GM21717 (cell line): ENCODE data around the gene PHAF1.

Experiments
- ATAC-seq: cut with Tn5 transposase; IDR thresholded peaks from one replicate; pipeline ENCODE4 v1.9.1; 2021; ENCODE audit warnings: mild to moderate bottlenecking, moderate library complexity; ENCODE audit not compliant: unreplicated experiment

The PHAF1 gene

DNA sequence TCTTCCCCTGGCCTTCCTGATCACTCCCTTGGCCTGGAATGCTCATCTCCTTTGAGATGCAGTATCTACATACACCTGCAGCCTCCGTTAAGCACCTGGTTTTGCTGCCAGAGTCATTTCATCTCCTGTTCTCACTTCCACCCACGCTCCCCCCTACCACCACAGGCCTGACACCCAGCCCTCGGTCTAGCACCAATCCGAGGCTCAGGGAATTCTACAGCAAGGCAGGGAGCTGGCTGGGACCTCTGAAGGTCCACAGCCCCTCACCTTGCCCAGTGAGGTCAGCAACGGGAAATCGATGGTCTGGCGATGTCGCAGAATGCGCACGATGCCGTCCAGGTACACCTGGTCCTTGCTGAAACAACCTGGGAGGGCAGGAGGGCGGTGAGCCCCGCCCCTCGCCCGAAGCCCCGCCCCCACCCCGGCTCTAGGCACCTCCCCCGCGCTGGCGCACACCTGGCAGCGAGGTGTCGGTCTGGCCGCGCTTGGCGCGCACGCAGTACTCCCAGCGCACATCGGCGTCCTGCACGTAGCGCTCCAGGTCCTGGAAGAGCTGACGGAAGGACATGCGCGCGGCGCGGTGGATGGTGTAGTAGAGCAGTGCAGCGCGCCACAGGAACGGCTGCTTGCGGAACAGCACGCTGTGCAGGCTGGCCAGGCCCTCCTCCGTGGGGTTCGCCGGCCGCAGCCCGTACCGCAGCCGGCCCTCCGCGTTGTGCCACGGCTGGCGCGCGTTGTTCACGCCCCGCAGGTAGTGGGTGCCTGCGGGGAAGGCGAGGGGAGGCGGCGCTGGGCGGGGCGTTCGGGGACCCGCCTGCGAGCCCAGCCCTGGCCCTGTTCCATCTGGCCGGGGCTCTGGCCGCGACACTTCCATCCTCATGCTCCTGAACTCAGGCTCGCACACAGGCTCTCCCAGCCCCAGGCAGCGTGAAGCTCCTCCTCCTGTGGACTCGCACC lies 68.3 kb downstream of the PHAF1 start:
- ATAC-seq: no peak

DNA sequence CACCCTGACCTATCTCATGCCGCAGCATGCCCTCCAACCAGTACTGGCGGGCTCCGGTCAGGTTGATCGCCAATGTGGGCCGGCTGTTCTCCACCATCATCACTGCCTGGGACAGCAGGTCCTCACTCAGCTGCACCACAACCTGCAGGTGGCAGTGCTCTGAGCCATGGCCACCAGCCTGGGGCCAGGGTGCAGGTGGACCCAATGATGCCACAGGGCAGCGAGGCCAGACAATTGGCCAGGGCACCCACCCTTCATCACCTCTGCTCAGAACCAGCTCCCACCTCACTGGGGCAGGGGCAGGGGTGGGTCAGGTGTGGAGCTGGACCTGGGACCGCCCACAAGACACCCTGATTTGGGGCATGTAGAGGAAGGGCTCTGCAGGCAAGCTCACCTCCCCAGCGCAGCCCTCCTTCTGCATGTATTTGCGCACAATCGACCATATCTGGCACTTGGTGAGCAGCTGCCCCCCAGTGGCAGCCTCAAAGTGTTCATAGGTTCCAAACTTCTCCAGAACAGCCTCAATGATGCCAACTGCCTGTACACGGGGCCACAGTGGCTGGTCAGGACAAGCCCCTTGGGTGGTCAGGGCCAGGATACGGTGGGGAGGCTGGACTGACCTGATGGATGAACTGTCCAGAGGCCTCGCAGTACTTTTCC lies 69.8 kb downstream of the PHAF1 start:
- ATAC-seq: no peak

DNA sequence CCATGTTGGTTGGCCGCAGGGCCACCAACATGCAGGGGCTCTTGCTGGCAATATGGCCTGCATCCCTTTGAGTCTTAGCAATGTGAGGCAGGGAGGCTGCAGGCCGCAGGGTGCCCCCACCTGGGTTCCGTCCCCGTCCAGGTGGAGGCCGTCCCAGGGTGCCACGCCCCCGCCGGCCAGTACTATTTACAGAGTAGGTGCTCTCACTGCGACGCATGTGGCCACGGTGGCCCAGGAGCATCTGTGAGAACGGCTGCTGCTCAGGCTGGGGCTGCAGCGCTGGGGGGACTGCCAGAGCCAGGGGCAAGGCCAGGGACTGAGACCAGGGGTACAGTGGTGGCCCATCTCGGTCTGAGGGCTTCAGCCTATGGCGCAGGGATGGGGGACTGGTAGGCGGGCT lies 70.4 kb downstream of the PHAF1 start:
- ATAC-seq: no peak

DNA sequence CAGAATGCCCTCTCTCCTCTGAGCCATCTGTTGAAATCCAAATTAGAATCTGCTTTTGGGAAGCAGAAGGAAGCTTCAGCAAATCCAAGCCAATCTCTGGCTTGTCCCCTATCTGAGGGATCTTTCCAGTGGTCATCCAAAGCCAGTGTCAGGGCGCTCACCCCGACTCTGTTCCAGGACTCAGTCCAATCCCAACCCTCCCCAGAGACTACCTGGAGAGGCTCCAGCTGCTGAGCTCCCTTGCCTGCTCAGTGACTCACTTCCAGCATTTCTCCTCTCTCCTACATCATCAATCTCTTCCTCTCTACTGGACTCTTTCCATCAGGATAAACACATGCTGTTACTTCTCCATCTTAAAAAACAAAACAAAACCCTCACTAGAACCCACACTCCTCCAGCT lies 71.6 kb downstream of the PHAF1 start:
- no peak for ATAC-seq

DNA sequence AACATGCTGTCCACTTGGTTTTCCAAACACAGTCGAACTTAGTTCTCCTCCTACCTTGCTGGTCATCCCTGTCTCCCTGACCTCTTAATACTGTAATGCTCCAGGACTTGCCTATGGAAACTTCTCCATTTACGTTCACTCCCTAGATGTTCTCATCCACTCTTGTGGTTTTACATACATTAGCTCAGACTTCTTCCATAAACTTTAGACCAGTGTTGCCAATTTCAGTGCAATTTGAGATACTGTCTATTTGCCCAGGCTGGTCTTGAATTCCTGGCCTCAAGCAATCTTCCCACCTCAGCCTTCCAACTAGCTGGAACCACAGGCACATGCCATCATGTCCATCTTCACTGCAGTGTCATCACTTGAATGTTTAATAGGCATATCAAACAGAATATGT lies 72.5 kb downstream of the PHAF1 start:
- ATAC-seq: no peak

DNA sequence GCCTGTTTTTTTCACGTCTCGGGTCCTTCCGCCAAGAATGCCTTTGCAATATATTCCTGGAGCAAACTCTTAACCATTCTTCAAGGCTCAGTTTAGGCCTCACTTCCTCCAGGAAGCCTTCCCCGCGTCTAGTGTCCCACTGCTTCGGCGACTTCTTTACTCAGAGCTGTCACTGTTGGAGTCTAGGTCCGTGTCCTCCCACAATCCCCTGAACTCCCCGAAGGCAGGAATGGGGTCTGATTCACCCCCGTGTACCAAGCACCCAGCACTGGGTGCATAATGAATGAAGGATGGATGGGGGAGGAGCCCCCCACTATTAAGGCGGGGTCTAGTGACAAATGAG lies 73.5 kb downstream of the PHAF1 start:
- ATAC-seq: no peak

DNA sequence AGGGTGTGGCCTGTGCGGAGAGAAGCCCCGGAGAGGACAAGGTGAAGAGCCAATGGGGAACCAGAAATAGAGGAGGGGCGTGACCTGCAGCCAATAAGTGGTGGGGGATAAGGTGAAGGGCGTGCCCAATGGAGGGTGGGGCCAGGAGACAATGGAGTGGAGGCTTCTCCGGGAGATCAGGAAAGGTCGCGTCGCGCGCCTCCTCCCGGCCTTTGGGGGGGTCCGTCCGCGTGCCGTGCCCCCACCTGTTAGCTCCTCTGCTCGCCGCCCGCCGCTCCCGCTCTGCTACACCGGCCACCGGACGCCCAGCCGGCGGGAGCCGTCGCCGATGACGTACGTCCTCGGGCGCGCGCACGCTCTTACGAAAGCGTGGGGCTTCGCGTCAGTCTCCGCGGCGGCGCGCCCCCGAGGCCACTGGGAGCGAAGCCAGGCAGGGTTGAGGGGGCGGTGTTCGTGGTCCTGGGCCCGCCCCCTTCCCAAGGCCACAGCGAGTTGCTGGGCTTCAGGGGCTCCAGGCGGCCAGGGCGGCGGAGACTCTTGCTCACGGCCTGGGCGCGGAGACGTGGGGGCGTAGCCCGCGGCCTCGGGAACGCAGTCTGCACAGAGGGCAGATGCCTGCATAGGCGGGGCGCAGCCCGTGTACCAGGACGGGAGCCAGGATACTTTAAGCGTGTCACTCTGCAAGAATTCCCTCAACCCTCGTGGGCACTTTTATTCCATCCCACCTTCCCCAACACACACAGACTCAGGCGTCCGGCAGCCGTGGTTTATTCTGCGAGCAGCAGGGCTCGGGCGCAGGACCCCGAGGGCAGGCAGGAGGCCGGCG lies 74.1 kb downstream of the PHAF1 start, which contains the start of gene MATCAP1:
Gene MATCAP1 (minus strand): TSS at position 337 of the 826 bp plus-strand sequence. CDS start 3,353 bp downstream, outside the sequence.
- peak; percentile 86 for ATAC-seq

DNA sequence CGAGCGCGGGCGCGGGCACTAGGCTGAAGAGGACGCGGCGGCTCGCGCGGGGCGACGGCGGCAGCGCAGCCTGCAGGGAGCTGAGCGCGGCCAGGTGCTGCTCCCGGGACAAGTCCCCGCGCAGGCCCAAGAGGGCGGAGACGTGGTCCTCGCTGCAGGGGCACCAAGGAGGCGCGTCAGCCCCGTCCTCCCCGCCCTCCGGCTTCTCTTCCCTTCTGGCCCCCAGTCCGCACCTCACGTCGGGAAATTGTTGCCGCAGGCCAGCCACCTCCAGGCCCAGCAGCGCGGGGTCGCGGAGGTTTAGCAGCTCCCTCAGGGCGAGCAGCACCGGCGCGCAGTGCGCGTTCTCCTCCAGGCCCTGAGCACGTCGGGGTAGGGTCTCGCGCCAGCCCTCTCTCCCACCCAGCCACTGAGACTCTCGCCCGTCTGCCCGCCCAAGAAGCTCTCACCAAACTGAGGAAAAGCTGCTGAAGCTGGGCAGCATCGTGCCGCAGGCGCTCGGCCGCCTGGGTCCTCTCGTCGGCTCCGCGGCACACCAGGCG lies 74.8 kb downstream of the PHAF1 start:
- no peak for ATAC-seq

DNA sequence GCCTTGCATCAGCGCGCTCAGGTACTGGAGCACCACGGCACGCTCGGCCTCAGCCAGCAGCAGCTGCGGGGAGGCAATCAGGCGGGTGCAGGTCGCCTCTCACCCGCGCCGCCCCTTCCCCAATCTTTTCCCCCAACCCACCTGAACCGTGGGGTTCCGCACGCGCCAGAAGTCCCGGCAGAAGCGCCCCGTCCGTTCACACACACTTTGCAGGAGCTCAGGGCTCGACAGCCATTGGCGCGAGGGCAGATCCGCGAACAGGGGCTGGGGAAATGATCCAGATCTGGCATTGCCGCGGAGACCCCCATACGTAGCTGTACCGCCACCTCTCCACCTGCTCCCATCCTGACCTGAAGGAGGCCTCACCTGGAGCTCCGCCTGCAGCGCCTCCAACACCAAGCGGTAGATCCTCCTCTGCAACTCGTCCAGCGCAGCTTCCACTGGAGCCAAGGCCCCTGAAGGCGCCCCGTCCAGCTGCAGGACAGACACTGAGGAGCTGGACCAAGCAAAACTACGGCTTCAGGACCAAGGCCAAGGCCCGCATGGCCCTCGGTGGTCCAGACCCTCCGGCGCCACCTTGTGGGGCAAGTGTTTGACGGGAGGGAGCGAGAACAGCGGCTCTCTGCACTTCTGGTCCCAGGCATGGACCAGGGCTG lies 75.4 kb downstream of the PHAF1 start:
- ATAC-seq: no peak

DNA sequence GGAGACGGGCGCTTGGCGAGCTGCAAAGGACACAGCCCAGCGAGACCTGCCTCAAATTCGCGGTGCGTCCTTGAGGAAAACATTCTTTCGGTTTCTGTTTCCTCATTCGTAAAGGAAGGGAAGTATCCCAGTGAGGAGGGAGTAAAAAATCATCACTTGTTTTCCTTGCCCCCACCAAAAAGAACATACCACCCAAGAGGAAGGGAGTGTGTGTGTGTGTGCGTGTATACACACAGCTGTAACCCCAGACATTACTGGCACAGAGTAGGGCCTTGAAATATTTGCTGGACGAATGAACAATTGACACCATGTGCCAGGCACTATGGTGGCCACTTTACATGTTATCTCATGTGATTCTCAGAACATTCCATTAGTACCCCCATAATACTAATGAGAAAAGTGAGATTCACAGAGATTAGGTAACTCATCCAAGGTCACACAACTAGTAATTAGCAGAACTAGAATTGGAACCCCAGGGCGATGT lies 76.0 kb downstream of the PHAF1 start:
- no peak for ATAC-seq

DNA sequence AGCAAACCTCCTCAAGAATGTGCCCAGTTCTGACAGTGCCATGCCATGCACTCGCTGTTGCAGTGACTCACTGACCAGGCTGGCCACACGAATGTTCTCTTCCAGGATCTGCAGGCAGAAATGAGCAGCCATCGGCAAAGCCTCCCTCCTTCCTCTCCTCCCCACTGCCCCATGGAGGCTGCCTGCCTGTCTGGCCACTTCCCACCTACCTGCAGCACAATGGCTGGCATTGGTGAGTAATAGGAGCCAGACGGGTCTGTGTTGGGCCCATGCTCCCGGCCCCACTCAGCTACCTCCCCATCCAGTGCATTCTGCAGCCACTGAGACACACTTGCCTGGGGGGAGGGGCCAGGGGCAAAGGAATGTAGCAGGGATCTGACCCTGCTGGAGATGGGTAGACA lies 76.8 kb downstream of the PHAF1 start:
- ATAC-seq: no peak

DNA sequence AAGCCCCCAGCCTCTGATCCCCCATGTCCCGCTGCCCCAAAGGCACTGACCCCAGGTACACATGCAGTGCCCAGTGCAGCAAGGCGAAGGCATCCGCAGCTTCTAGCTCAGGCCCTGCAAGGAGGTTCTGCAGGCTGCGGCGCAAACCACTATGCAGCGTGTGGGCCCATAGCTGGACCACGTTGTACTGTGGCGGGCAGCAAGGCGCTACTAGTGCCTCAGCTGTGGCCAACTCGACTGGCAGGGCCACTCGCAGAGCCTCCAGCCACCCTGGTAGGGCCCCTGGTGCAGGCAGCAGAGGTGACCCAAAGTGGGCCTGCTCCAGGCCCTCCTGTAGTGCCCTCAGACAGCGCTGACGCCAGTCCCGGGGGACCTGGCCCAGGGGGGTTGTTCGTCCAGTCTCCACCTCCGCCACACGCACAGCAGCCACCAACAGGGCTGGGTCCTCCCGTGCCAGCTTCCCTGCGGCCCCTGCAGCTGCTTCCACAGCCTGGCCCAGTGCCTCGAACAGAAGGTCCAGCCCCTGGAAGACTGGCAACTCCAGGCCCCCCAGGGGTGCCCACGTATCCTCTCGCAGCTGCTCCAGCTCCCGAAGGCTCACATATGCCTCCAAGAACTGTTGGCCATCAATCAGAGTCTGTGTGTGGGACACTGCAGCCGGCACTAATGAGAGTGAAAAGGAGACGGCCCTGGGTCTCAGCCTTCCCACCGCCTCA lies 77.6 kb downstream of the PHAF1 start:
- no peak for ATAC-seq

DNA sequence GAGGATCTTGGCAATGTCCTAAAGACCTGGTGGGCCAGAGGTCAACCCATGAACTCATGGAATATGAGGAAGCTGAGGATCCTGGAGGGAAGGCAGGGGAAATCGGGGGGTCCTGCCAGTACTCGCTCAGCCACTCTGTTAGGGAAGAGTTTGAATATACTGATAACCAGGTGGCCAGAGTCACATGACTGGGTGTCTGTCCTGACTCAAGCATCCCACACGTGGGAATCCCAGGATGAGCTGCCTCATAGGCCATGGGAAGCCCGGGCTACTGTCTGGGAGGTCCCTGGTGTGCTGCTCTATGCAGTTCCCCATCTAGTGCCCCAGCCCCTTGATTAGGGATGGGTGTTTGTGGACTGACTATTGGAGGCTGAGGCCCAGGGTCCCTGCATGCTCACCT lies 78.6 kb downstream of the PHAF1 start:
- ATAC-seq: no peak

DNA sequence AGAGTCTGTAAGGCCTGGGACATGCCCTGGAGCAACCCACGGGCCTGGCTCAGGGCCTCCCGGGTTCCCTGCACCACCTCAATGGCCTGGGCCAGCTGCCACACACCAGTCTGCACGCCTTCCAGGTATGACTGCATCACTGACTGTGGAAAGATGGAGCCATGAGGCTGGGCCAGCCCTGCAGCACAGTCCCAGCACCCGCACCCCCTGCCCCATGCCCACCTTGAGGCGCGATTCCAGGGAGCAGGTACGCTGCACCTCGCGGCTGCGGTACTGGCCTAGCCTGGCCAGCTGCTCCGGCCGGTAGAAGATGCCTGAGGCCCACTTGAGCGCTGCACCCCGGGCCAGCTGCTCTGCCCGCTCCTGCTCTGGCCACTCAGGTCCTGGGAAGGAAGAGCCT lies 79.1 kb downstream of the PHAF1 start:
- no peak for ATAC-seq

DNA sequence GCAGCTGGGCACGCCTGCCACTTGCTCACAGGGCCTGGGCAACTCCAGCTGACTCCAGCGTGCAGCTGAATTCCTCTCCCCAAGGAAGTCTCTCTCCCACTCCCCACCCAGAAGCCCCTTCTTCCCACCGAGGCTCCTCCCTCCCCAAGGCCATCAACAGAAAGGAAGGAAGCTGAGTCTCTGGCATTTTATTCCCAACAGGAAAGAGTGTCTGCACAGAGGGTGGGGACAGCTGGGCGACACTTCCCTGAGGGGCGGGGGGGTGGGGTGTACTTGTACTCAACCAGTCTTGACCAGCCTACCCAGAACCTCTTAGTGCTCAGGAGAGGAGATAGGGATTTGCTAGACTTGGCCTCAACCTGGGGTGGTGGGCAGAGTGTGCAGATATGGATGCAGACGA lies 80.3 kb downstream of the PHAF1 start, which contains the start of gene EXOC3L1:
Gene EXOC3L1 (minus strand): TSS at position 96 of the 400 bp plus-strand sequence. CDS start 460 bp downstream, outside the sequence.
- no peak for ATAC-seq

DNA sequence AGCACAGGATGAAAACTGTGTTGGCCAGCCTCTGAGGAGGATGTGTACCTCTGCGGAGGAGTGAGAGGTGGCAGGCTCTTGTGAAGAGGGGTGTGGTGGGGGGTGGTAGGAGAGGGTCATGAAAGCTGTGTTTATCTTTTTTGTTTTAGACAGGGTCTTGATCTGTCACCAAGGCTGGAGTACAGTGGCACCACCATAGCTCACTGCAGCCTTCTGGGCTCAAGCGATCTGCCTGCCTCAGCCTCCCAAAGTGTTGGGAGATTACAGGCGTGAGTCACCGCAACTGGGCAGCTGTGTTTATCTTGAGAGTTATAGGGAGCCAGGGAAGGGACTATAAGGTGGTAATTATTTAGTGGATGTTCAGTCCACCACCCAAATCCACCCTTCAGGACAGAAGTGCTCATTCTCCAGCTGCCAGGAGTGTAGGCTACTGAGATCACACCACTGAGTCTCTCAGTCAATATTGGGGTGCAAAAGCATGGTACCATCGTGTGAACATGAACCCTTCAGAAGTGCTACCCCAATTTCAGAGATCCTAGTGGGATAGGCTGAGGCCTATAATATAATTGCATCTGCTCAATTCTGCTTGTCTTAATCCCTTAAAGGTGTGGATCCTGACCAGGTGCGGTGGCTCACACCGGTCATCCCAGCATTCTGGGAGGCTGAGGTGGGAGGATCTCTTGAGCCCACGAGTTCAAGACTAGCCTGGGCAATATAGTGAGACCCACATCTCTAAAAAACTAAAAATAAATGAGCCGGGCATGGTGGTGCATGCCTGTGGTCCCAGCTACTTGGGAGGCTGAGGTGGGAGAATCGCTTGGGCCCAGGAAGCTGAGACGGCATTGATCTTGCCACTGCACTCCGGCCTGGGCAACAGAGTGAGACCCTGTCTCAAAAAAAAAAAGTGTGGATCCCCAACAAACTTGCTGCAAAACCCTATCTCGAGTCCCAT lies 81.0 kb downstream of the PHAF1 start:
- no peak for ATAC-seq

DNA sequence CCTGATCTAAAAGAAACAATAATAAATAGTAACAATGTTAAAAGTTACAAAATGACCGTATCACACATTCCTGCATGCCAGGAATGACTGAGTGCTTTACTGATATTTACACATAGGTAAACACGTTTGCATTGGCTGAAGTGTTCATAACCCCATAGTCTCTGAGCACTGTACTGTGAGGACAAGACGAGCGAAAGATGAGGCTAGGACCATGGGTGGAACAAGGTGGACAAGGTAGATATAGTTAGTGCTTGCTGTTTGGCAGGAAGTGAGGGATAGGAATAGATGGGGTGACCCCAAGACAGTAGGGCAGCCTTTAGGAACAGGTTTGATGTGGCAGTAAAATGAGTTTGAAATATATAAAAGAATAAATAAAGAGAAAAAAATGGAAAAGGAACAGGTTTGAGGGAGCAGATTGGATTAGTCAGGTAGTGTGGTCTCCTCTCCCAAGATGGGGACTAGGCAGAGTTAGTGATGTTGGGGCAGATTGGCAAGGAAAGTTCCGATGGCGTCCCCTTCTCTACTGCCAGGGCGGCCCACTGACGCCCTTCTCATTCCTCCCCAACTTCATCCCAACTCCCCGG lies 81.8 kb downstream of the PHAF1 start:
- no peak for ATAC-seq

DNA sequence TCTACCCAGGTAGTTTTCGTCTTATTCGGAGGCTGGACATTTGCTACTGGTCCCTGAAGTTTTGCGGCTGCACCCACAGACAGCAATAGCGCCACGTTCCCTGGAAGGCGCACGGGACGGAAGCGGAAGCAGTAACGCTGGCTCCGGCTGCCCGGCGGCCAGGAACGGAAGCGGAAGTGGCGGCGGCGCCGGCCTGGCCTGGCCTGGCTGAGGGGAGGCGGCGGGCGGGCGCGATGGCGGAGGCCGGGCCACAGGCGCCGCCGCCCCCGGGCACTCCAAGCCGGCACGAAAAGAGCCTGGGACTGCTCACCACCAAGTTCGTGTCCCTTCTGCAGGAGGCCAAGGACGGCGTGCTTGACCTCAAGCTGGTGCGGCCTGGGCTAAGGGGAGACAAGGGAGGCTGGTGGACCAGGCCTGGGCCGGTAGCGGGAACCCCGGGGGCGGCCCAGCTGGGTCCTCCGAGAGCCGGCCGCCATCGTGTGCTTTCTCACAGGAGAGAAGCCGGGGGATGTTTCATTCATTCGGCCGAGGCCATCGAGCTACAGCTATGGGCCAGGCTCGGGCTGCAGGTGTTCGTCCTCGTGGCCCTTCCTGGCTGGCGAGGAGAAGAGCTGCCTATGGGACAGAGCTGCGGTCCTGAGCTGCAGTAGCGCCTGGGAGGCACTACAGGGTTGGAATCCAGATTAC lies 82.4 kb downstream of the PHAF1 start, which contains the start of gene E2F4:
Gene E2F4 (plus strand): TSS at position 161 of the 687 bp plus-strand sequence. CDS start 73 bp downstream, at position 234.
- peak; percentile 76 for ATAC-seq
